ENCODE results near the gene OFD1. TPM values are rescaled to one million over a fixed set of nuclear protein-coding genes. Genes with fewer than 3 reads are reported as not detected.
A peak's percentile ranks its signal among the peaks of the same experiment; 100 is the strongest.

Gene OFD1
- total RNA-seq, 1 donor from 2014 or later, result 38.3 TPM

GRCh38 chrX:13776387-13776786 lies 41.8 kb downstream of the OFD1 start:
- no peak overlapping the region for H3K27ac ChIP-seq
- DNase-seq (no peak), ATAC-seq (no peak)
- no peak for TF ChIP-seq CTCF (IDR thresholded peaks at IDR 0.05)
- H3K27me3 ChIP-seq (ENCODE audit: low read depth), result no peaks in the 10 kb centered on the region
- H3K36me3 ChIP-seq, result peaks cover 25% of the 10 kb centered on the region
- no peaks in the 10 kb centered on the region for H3K4me1 ChIP-seq
- no peaks in the 10 kb centered on the region for H3K9me3 ChIP-seq
- intact Hi-C loops (cut with DNase I), result no loop called here
- no peak overlapping the region for H3K4me3 ChIP-seq

- DNase-seq (no peak), ATAC-seq (no peak)
- Histone ChIP-seq H3K4me1 (no peaks in the 10 kb centered on the region), H3K36me3 (peaks cover 25% of the 10 kb centered on the region), H3K4me3 (no peak overlapping the region), H3K27me3 (ENCODE audit: low read depth) (no peaks in the 10 kb centered on the region), H3K27ac (no peak overlapping the region), H3K9me3 (no peaks in the 10 kb centered on the region)
- intact Hi-C loops (cut with DNase I), result no loop called here
- no peak for TF ChIP-seq CTCF (IDR thresholded peaks at IDR 0.05)
Observed at GRCh38 chrX:13778916-13779315, 44.4 kb downstream of the OFD1 start.

- no peaks in the 10 kb centered on the region for H3K4me1 ChIP-seq
- DNase-seq (no peak), ATAC-seq (no peak)
- H3K27me3 ChIP-seq (ENCODE audit: low read depth), result no peaks in the 10 kb centered on the region
- H3K9me3 ChIP-seq, result no peaks in the 10 kb centered on the region
- no peak overlapping the region for H3K27ac ChIP-seq
- no peak overlapping the region for H3K4me3 ChIP-seq
- H3K36me3 ChIP-seq, result peaks cover 8% of the 10 kb centered on the region
- no peak for TF ChIP-seq CTCF (IDR thresholded peaks at IDR 0.05)
- intact Hi-C loops (cut with DNase I), result no loop called here
Observed at GRCh38 chrX:13780868-13781427, 46.4 kb downstream of the OFD1 start.

- no peaks in the 10 kb centered on the region for H3K27me3 ChIP-seq (ENCODE audit: low read depth)
- intact Hi-C loops (cut with DNase I), result no loop called here
- no peaks in the 10 kb centered on the region for H3K9me3 ChIP-seq
- DNase-seq (no peak), ATAC-seq (no peak)
- no peak for TF ChIP-seq CTCF (IDR thresholded peaks at IDR 0.05)
- no peak overlapping the region for H3K4me3 ChIP-seq
- no peaks in the 10 kb centered on the region for H3K36me3 ChIP-seq
- no peaks in the 10 kb centered on the region for H3K4me1 ChIP-seq
- H3K27ac ChIP-seq, result no peak overlapping the region
Observed at GRCh38 chrX:13786048-13786447, 51.5 kb downstream of the OFD1 start.

- ATAC-seq, result peak; percentile 46 to 69
- H3K4me3 ChIP-seq, result no peak overlapping the region
- H3K36me3 ChIP-seq, result no peaks in the 10 kb centered on the region
- H3K4me1 ChIP-seq, result no peaks in the 10 kb centered on the region
- no peaks in the 10 kb centered on the region for H3K27me3 ChIP-seq (ENCODE audit: low read depth)
- no peaks in the 10 kb centered on the region for H3K9me3 ChIP-seq
- DNase-seq, result no peak
- intact Hi-C loops (cut with DNase I), result no loop called here
- H3K27ac ChIP-seq, result peak overlapping the region; percentile 4
- no peak for TF ChIP-seq CTCF (IDR thresholded peaks at IDR 0.05)
Observed at GRCh38 chrX:13790206-13791131, 55.9 kb downstream of the OFD1 start.

All from lower lobe of right lung (tissue), 2 donors.